ENCODE measurements around the gene LANCL1. TPM values are rescaled to one million over a fixed set of nuclear protein-coding genes. Genes with fewer than 3 reads are reported as not detected.

The LANCL1 gene
- total RNA-seq, 1 donor from 2014 or later: 55.9 TPM

- Mint-ChIP-seq H3K4me3 (no peak overlapping the region), H3K27me3 (no peaks in the 10 kb centered on the region), H3K9me3 (peaks cover 11% of the 10 kb centered on the region), H3K36me3 (peaks cover 46% of the 10 kb centered on the region), H3K27ac (no peak overlapping the region), H3K4me1 (ENCODE audit: unreplicated experiment) (no peaks in the 10 kb centered on the region)
- TF ChIP-seq CTCF (conservative IDR thresholded peaks at IDR 0.05): no peak
- no peak for DNase-seq (ENCODE audit: extremely low spot score, unreplicated experiment)
Measured at GRCh38 chr2:210445732-210446131, 30.8 kb downstream of the LANCL1 start.

- no peak for DNase-seq (ENCODE audit: extremely low spot score, unreplicated experiment)
- Mint-ChIP-seq H3K4me3 (no peak overlapping the region), H3K9me3 (peaks cover 11% of the 10 kb centered on the region), H3K27me3 (no peaks in the 10 kb centered on the region), H3K4me1 (ENCODE audit: unreplicated experiment) (no peaks in the 10 kb centered on the region), H3K36me3 (peaks cover 40% of the 10 kb centered on the region), H3K27ac (no peak overlapping the region)
- TF ChIP-seq CTCF (conservative IDR thresholded peaks at IDR 0.05): peak; percentile 85
Measured at GRCh38 chr2:210445116-210445707, 31.3 kb downstream of the LANCL1 start.

GRCh38 chr2:210443527-210443926, 33.0 kb downstream of the LANCL1 start:
- no peaks in the 10 kb centered on the region for H3K4me1 Mint-ChIP-seq (ENCODE audit: unreplicated experiment)
- H3K9me3 Mint-ChIP-seq: peaks cover 11% of the 10 kb centered on the region
- no peak overlapping the region for H3K27ac Mint-ChIP-seq
- TF ChIP-seq CTCF (conservative IDR thresholded peaks at IDR 0.05): no peak
- peaks cover 34% of the 10 kb centered on the region for H3K36me3 Mint-ChIP-seq
- no peaks in the 10 kb centered on the region for H3K27me3 Mint-ChIP-seq
- H3K4me3 Mint-ChIP-seq: no peak overlapping the region
- no peak for DNase-seq (ENCODE audit: extremely low spot score, unreplicated experiment)

GRCh38 chr2:210442878-210443277, 33.7 kb downstream of the LANCL1 start:
- no peaks in the 10 kb centered on the region for H3K4me1 Mint-ChIP-seq (ENCODE audit: unreplicated experiment)
- H3K36me3 Mint-ChIP-seq: peaks cover 30% of the 10 kb centered on the region
- H3K4me3 Mint-ChIP-seq: no peak overlapping the region
- TF ChIP-seq CTCF (conservative IDR thresholded peaks at IDR 0.05): no peak
- no peak overlapping the region for H3K27ac Mint-ChIP-seq
- no peaks in the 10 kb centered on the region for H3K27me3 Mint-ChIP-seq
- no peak for DNase-seq (ENCODE audit: extremely low spot score, unreplicated experiment)
- H3K9me3 Mint-ChIP-seq: peaks cover 7% of the 10 kb centered on the region

GRCh38 chr2:210442457-210442856, 34.1 kb downstream of the LANCL1 start:
- no peak overlapping the region for H3K27ac Mint-ChIP-seq
- H3K4me3 Mint-ChIP-seq: no peak overlapping the region

More at GRCh38 chr2:210442457-210442856, 34.1 kb downstream of the LANCL1 start:
- H3K36me3 Mint-ChIP-seq: peaks cover 25% of the 10 kb centered on the region
- no peaks in the 10 kb centered on the region for H3K4me1 Mint-ChIP-seq (ENCODE audit: unreplicated experiment)
- no peaks in the 10 kb centered on the region for H3K27me3 Mint-ChIP-seq
- no peak for DNase-seq (ENCODE audit: extremely low spot score, unreplicated experiment)
- TF ChIP-seq CTCF (conservative IDR thresholded peaks at IDR 0.05): no peak
- peaks cover 3% of the 10 kb centered on the region for H3K9me3 Mint-ChIP-seq
